Gastroesophageal sphincter (tissue), 3 donors: ENCODE measurements around the gene HAT1.

Experiments
- CTCF ChIP-seq, 4 experiments: fragments of 200-600 bp in 2 of 4; fragments of 450-650 bp in 2 of 4; sonication (generic) in 1 of 4; IDR thresholded peaks; one replicate each; pipeline ENCODE4 v1.5.1; 2017 to 2019; ENCODE audit warnings: antibody characterized with exemption in 4 of 4, mild to moderate bottlenecking in 2 of 4, moderate library complexity in 2 of 4
- POLR2A ChIP-seq, 2 donors: fragments of 450-650 bp; IDR thresholded peaks; one replicate each; pipeline ENCODE4 v1.6.1; 2017; ENCODE audit warnings: antibody characterized with exemption in 2 of 2, mild to moderate bottlenecking in 2 of 2, moderate library complexity in 1 of 2

DNA sequence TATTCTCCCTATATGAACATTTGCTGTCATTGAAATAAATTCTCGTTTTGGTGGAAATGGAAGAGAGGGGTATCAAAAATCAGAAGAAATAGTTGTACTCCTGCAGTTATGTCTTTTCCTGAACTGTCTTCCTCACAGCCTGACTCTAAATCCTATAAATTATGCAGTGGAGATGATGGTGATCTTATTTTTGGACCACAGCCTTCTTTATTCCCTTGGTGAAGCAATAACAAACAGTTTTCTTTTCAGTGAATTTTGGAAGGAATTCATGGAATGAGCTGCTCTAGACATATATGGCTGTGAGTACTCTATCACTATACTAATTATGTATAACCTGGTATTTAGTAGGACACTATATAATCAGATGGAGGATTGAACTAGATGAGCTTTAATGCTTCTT lies 26.5 kb upstream of the HAT1 start:
- TF ChIP-seq POLR2A (IDR thresholded peaks at IDR 0.05) = no peak
- TF ChIP-seq CTCF (IDR thresholded peaks at IDR 0.05) = no peak
